HTERT RPE-1 (cell line): Measurements from ENCODE around the gene DSE.

Experiments
- in situ Hi-C: fragments of 300-500 bp; cut with MboI; formaldehyde crosslinking; loops from 4 replicates; pipeline ENCODE4 v1.14.3; 2020; ENCODE audit warnings: low sequenced_read_pairs

Gene DSE

DNA sequence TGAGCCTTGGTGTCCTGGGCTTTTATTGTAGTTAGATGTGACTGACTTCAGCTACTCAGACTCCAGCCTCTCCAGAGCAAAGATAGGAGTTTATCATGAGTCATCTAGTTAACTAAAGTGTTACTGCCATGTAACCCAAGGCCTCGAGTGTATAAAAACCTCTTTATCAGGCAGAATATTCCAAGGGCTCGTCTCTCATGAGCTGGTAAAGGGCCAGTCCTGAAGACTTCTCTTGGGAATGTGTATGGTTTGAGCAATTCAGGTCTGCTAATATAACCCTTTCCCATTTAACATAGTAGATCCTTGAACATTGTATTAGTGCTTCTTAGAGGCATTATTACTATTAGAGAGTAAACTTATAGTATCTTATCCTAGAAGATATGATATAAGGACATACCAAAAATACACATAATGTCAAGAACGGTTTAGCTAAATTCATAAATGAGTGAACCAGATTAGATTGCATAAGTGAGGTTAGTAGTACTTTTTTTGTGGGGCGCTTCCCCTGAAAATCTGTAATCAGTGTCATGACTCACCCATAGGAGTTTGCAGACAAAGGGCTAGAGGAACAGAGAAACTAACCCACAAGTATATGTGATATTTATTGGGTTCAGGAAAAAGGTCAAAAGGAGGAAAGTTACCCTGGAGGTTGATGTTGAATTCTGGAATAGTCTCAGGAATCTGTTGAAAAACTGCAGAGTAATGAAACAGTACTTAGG lies 16.0 kb downstream of the DSE start:
- in situ Hi-C loops: no loop called here

DNA sequence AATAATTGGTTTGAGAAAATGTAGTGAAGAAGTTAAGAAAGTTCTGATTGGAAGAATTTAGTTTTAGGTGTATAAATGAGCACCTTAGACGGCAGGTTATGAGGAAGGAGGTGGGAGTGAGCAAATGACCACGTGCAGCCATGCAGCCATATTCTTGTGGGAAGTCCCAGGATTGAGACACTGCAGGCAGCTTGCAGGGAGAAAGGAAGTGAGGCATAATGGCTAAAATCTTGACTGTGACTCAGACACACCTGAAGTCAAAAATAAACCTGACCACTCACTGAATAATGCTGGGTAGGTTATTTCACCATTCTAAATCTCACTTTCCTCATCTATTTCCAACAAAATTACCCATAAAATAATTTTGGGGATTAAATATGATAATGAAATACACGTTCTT lies 16.6 kb downstream of the DSE start:
- in situ Hi-C loops: no loop called here

DNA sequence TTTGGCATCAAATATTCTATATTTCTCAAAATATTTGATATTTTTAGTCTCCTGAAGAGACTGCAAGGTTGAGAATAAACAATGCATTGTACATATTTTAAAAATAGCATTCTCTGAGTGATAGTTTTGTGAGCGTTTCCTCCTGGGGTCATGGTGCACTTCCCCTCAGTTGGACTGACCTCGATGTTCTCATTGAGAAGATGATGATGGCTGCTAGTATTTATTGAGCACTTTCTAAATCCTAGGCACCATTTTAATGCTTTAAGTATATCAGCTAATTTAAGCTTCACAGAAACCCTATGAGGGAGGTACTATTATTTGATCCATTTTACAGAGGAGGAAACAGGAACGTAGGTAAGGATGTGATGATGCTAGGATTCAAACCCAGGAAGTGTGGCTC lies 18.2 kb downstream of the DSE start:
- in situ Hi-C loops: no loop called here

DNA sequence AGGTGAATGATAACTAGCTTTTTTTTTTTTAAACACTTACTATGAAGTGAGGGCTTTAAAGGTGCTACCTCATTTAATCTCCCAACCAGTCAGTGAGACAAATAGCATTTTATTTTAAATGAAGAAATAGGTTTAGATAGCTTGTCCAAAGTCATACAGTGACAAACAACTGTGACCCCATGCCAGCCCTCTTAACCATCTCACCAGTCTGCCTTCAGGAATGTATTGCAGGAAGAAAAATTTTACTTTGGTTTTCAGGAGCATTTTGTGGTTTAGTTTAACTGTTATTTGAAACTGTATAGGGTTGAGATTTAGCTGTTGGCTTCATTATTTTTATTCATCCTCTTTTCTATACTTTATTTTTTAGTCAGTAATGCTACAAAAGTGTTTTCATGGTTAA lies 18.6 kb downstream of the DSE start:
- in situ Hi-C loops: no loop called here

DNA sequence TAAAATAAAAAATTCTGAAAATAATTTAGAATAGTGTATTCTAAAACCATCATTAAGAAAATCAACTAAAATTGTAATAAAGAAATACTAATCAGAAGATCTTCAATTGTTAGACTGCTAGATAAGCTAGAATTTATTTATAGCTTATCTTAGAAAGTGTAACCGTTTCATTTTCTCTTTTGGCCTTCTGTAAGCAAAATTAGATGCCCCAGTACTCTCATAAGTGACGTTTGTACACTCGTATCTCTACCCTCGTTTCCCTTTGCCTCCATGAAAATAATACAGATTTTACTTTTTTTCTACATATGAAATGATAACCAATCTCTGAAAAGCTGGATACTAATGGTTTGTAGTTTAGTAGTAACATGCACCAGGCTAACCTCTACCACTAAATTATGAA lies 19.8 kb downstream of the DSE start:
- in situ Hi-C loops: no loop called here

DNA sequence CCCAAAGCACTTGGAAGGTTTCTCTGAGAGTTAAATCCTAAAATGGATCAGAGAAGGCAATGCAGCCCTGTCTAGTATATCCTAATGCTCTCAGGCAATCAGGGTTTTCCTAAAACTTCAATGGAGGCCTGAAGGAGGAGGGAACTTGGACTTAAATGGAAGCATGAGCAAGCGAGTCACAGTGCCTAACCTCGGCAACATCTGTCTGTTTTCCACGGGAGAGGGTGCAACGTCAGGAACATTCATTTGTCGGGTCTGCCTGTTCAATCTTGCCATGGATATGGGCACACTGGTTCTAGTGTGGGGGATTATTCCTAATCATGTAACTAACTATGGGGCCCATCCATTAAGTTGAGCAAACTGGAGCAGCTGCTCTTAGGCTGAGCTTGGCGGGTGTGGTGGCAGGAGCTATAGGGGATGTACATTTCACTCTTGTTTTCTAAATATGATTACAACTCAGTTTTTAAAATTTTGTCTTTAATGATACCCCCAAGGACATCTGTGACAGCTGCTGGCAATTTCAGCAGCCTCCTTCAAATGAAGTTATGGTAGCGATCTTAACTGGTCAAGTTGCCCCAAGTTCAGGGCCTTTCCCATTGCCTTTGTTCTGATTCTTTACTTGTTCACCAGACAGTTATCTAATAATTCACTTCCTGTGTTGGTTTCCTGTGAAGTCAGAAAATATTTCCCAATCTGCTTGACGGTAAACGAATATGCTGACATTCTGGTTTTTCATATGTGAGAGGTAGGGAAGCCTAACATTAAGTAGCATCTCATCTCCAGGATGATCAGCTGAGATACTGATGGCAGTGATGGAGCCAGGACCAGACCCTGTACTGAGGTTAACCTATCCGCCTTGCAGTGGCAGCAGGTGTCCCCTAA lies 21.6 kb downstream of the DSE start:
- in situ Hi-C loops: no loop called here

DNA sequence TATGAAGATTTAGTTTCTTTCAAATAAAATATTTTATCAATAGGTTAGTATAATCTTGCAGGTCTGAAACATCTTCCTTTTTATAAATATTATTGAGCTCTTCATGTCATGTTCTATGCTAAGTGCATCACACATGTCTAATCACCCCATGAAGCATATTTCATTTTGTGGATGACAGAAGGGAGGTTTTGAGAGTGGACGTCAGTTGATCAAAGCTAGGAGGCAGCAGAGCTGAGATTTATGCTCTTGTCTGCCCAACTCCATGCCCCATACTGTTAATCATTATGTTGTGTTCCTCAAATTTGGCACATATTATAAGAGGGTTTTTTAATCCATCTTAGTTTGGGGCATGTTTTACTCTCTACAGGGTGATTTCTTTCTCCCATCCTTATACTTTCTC lies 22.7 kb downstream of the DSE start:
- in situ Hi-C loops: no loop called here

DNA sequence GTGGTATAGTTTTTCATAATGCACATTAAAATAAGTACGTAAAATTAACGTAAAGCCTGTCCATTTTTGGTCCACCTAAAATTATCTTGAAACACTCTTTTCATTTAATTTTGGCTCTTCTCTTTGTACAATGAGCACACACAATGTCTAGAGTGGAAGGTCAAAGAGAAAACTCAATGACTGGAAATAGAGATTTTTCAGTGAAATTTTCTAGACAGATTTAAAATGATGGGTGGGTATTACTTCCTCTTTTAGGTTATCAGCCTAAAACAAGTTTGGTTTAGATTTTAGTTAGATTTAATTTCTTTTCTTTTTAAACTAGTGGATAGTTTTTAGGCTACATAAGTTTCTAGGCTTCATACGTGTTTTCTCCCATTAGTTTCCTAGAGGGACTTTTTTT lies 24.9 kb downstream of the DSE start:
- in situ Hi-C loops: no loop called here

DNA sequence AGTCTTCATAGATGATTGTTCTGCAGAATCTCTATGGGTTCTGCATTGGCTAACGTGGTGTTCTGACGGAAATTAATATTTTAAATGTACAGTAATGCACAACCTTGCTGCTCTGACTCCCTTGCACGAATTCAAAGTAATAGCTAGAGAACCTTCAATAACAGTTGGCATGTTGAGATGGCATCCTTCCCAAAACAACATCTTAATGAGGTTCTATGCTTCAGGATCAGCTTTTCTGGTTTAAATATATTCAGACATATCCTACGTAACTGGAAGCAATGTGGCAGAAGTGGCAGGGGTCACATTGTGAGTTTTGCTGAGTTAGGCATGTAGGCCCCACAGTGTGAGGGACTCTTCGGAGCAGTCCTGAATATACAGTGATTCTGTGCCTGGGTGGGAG lies 25.7 kb downstream of the DSE start:
- in situ Hi-C loops: no loop called here

DNA sequence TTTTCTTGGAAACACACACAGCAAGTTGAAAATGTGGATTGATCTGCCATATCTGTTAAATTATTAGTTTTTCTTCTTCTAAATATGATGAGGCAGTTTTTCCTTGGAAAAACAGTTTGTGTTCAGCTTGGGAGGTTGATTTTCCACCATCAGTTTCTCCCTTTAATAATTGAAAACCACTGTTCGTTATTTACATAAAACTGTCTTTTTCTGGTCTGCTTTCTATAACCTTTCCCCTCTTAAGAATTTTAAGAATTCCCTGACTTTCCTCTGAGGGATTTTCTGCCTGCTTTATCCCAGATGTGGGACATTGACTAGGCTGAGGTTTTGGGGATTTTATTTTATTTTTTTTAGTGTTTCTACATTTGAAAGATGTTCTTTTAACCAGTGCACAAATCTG lies 27.2 kb downstream of the DSE start:
- in situ Hi-C loops: no loop called here

DNA sequence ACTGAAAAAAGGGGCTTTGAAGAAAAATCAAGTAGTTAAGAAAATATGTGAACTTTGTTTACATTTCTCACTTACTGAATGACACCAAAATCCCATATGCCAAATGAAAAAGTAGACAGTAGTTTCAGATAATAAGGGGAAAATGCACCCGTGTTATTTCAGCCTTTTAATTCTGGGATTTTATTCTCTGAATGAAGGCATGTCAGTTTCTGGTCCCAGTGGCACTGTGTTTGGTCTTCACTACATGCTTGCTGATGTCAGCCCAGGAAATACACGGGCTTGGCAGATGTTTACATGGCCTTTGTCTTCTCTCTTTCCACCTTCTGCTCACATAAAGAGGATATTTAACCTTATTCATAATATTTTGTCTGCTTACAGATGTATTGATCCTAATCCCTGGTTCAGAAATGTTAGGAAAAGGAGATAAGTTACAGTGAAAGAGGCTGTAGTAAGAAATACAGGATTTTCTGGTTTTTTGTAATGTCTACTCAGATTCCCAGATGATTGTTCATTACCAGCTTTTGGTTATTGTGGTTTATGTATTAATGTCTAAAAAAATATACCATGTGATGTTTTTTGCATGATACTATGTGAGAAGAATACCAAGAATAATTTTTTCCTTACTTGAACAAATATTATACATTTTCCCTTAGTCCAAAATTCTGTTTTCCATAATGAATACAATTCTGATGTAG lies 27.7 kb downstream of the DSE start:
- in situ Hi-C loops: no loop called here

DNA sequence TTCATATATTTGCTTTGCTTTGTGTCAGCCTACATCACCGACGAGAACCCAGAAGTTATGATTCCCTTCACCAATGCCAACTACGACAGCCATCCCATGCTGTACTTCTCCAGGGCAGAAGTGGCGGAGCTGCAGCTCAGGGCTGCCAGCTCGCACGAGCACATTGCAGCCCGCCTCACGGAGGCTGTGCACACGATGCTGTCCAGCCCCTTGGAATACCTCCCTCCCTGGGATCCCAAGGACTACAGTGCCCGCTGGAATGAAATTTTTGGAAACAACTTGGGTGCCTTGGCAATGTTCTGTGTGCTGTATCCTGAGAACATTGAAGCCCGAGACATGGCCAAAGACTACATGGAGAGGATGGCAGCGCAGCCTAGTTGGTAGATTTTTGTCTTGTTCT lies 28.5 kb downstream of the DSE start:
- in situ Hi-C loops: no loop called here

DNA sequence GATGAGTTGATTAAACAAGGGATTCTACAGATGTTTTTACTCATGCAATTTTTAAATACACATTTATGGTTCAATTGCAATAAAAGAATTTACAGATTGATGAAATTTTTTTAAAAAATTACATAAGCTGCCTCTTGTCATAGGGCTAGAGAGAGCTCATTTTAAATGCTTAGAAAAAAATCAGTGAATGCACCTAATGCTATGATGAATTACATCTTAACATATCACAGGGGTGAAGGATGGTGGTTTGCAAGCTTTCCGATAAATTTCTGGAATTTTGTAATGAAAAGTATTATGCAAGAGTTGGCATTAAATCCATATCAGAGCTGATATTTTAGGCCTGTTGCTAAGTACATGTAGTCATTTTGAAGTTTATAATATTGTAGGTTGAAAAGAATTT lies 29.6 kb downstream of the DSE start:
- in situ Hi-C loops: no loop called here

DNA sequence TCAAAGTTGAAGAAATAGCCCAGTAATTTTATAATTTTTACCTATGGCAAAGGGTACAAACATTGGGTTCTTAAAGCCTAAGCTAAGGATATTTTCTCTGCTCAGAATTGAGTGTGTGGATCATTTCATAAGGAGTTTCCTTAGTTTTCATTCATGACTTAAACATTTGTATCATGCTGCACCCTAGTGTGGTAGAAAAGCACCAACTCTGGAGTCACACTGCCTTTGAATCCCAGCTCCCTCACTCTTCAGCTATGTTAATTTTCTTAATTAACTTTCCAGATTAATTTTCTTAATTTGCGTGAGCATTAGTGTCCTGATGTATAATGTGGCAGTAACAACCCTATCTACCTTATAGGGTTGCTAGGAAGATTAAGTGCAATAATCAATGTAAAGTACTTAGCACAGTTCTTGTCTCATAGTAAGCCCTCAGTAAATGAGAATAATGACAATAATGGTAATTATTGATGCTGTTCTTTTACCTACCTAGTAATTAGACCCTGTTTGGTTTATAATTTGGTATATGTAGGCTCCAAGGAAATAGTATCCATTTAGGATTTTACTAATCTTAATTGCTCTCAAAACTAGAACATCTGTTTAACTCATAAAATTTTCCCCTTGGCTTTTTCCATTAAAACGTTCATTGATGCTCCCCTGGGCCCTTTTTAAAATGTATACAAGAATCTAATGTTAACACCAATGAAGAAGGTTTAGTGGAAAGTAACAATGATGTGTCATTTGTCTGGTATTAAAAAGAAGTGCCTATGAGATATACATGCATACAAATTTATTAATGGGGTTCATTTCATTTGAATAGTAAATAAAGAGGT lies 31.6 kb downstream of the DSE start:
- in situ Hi-C loops: no loop called here

DNA sequence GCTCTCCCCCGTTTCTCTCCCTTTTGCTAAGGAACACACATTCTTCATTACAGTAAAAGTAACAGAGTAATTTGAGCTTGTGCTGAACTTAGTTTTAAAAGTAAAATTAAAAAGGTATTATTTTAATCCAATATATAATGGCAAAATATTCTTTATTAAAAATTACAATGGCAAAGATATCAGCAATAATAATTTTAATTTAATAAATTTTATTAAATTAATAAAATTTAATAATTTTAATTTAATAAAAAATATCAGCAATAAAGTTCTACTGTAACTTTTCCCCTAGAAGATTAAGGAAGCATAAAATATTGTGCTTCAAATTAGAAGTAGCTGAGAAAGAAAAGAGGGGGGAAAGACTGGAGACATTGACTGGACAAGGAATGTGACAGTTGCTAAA lies 32.5 kb downstream of the DSE start:
- in situ Hi-C loops: no loop called here

DNA sequence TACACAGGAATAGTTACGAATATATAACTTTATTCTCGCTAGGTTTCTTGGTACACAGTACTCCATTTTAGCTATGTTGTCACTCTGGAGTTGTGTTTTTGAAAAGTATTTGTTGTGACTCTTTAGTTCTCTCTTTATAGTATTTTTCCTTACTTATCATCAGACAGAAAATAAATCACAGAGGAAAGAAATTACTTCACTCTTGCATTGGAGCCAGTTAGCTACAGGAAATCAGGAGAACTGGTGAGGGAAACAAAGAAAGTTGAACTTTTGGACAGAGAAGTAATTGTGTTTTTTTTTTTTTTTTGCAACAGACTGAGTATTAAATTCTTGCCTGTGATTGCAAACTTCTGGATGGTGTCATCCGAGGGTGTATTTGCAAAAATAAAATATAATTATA lies 33.9 kb downstream of the DSE start:
- in situ Hi-C loops: no loop called here

DNA sequence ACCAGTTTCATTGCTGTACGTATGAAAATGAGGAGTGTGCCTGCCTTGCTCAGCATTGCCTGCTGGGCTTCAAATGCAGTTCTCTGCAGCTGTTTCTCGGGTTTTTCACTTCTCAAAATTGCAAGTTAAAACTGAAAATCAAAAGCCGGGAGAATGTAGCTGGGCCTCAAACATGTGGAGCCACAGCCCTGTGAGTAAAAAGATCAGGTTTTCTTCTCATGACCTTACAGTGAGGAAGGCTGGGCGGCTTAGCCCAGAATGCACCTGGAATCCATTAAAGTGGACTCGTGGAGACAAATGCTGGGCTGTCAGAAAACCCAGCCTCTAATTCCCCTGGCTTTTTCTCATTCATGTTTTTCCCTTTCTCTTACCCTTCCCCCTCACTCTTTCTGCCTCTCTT lies 34.4 kb downstream of the DSE start:
- in situ Hi-C loops: no loop called here

DNA sequence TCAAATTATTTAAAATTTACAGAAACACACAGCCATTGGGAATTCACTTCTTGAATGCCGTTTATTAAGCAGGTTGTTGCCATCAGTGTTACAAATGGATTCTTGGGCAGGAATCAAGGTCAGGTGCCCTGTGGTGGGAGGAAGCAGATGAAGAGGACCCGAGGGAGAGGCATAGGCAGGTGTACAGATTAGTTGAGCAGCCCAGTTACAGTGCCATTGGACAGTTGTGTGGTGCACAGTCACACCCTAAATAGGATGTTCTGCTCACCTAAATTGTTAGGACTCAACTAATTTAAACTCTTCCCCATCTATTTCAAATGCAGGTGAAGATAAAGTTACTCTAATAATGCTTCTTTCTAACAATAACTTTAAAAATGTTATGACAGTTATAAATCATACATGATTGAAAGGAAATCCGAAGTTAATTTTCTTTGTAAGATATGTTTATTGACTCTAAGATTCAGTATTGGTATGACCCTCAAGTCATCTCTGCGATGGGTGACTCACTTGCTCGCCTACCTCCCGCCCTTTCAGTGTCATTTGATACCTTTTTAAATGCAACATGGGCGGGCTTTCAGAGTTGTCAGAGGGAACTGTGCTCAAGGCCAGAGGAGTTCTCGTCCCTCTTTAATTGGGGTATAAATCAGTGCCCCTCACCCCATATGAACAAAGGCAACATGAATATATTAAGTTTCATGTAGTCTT lies 35.1 kb downstream of the DSE start:
- in situ Hi-C loops: no loop called here

DNA sequence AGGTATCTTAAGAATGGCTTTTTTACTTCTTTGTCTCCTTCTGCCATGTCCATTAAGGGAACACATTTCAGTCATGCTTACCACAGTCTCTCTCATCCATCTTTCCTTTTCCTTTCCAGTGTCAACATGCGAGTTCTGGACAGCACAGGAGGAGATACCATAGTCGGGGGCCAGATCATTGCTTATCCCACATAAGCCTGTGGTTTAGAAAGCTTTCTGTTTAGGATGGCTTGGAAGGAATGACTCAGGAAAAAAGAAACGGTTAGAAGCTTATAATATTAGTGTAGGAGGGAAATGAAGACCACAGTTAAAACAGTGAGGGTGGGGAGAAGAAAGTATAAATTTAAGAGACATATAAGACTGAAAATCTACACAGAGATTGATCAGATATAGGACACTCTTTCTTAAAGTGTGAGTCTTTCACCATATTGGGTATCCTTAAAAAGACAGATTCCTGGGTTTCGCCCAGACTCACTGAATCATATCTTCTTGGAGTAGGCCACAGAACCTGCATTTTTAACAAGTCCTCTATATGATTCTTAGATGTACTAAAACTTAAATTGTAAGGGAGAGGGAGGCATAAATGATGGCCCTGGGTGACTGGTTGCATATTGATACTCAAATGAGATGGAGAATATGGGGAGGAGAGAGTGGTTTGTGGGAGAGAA lies 36.1 kb downstream of the DSE start:
- in situ Hi-C loops: no loop called here

DNA sequence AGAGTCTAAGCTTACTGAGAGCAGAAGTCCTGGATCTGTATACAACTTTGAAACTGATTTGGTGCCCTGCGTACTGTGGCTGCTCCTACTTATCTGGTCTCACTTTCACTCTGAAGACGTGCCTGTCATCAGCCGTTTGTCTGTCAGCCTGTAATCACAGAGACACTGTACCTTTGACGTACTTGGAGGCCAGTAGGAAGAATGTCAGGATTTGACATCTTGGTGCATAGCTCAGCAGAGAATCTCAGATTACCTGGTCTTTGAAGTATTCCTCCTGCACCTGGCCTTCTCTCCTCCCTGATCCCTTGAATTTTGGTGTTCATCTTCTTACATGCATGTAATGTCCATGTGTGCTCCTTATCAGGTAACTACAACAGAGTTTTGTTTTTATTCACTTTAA lies 37.7 kb downstream of the DSE start:
- in situ Hi-C loops: no loop called here
